Central memory CD4-positive, alpha-beta T cell (primary cell): ENCODE results near the gene RIPK1.
"Not testable (repeated sequence)": the region's sequence is repeated elsewhere in the genome, so short reads cannot be mapped to it uniquely, and the experiment has no call there.

Experiments
- DNase-seq: peaks from one replicate; pipeline ENCODE4 v3.0.0; 2022

The RIPK1 gene

DNA sequence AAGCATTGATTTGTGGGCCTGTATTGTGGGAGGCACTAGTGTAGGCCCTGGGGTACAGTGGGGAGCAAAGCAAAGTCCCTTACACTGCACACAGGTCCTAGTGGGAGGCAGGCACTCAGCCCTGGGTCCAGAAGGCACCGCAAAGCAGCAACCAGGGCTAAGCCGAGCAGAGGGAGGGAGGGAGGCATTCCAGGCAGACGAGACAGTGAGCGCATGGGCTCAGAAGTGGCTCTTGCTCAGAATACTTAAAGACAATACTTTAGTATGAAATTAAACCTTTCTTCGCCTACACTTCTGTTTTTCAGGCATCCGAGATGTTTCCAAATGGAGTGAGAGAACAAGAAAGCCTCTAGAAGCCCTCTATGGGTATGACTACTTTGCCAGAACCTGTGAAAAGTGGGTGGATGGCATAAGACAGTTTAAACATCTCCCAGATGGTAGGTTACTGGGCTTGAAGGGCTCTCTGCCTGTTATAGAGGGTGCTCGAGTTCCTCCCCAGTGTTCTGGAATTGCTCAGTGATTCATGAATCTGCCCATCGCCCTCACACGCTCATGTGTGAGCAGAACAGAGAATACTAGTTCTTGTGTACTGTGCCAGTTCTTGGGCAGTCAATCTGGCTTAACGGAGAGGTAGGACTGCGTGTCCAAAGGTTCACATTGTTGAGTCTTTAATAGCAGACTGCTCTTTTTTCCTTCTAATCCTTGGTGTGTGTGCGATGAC, 68.9 kb downstream of the RIPK1 start:
- DNase-seq = no peak

GRCh38 chr6:3137873-3138272, 69.6 kb downstream of the RIPK1 start:
- DNase-seq = not testable (repeated sequence)

DNA sequence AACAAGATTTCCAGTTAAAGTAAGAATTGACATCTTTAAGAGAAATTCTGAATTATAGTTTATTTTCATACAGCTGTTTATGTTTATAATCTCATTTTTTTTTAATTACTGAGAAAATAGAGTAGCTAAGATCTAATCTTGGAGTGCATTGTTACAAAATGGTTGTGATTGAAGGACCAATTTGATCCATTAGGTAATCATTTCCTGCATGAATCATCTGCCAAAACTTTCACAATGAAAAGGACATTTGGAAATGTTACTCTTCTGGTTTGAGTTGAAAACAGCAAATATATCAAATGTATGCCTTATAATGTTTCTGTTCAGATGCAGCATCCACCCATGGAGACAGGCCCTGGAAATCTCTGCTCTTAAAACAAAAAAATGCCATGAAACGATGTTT, 70.0 kb downstream of the RIPK1 start:
- no peak for DNase-seq

- no peak for DNase-seq
These were observed 71.0 kb downstream of the RIPK1 start for GRCh38 chr6:3139090-3139903.

DNA sequence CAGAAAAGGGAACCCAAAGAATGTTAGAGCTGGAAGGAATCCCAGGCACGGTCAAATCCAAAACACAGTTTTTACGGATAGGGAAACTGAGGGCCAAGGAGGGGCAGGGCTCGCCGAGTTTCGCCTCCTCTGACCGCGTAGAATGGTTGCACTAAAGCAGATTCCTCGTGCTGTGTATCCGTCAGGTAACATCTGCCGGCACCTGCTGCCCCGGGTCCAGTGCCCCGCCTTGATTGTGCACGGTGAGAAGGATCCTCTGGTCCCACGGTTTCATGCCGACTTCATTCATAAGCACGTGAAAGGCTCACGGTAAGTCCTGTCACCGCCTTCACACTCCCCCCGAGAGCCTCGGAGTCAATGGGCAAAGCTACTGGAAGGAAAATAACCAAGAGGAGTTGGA, 71.9 kb downstream of the RIPK1 start:
- DNase-seq = no peak

DNA sequence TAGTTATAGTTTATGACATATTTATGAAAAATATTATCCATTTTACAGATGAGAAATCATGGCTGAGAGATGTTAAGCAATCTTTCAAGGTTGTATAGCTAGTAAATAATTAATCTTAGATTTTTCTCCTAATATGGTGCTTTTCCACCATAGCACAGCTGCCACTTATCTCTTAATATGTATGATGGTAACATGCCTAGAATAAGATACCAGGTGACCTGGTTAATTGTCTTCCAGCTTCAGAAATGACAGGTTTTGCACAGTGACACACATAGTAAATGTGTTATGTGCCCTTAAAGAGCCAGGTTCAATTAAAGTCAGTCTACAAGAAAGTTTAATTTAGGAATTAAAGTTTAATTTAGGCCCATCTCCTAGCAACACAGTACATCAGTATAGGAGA, 74.2 kb downstream of the RIPK1 start:
- DNase-seq = no peak

- no peak for DNase-seq
These were observed 74.9 kb downstream of the RIPK1 start for GRCh38 chr6:3143158-3143557.

DNA sequence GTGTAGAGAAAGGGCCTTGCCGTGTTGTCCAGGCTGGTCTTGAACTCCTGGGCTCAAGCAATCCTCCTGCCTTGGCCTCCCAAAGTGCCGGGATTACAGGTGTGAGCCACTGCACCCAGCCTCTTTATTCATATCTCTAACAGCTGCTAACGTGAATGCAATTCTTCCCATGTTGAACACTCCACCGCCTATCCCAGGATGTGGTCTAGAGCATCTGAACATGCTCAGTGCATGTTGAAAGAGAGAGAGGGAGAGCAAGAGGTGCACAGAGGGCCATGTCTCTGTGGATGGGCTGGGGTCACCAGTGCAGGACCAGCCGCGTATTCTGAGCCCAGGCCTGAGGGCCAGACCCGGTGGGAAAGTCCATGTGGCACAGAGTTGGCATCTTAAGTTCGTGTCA, 76.3 kb downstream of the RIPK1 start:
- no peak for DNase-seq

- DNase-seq = no peak
These were observed 79.8 kb downstream of the RIPK1 start for GRCh38 chr6:3147914-3148757.

- no peak for DNase-seq
These were observed 83.4 kb downstream of the RIPK1 start for GRCh38 chr6:3151691-3152090.

DNA sequence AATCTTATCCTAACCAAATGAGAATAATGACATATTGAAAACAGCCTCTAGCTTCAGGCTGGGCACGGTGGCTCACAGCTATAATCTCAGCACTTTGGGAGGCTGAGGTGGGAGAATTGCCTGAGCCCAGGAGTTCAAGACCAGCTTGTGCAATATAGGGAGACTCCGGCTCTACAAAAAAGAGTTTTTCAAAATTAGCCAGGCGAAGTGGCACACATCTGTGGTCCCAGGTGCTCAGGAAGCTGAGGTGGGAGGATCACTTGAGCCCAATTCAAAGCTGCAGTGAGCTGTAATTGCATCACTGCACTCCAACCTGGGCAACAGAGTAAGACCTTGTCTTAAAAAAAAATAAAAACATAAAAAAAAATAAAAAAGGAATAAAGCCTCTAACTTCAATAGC, 84.4 kb downstream of the RIPK1 start:
- DNase-seq = no peak

- DNase-seq = not testable (repeated sequence)
These were observed 87.1 kb downstream of the RIPK1 start for GRCh38 chr6:3155416-3155815.

DNA sequence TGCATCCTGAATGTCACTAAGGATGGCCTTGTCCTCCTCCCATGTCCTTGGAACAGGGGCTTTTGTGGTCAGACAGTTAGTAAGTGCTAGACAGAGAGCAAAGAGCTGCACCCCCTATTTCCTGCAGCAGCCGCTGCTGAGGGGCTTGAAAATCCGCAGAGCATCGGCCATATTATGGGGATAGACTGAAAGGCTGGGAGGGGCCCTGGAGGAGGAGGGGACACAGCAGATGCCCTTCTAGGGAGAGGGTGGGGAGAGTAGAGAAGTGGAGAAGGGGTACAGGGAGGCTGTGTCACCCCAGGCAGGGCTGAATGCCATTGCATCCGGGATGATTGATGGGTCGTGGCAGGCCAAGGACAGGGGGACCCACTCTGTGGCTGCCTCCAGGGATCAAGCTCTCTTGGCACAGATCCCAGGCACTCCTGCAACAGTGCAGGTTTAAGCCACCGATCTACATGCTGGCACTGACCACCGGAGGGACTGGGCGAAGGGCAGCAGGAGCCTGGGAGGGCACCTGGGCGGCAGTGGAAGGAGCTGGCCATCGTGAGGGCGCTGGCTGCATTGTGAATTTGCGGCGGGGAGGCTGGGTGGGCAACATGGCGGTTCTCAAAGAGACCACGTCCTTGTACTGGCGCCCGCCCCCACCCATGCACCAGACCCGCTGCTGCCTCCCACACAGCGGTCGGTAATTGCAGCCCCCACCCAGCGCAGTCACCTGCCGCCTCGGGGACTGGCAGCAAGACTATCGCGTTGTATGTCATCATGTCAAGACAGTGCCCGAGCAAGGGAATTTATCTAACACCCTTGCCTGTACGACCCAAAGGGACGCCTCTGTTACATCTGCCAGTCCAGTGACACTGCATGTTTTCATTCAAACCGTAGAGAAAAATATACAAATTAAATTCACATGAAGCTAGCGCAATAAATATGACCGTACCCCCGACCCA, 88.2 kb downstream of the RIPK1 start:
- peak; percentile 17 for DNase-seq

GRCh38 chr6:3157131-3157933, 89.0 kb downstream of the RIPK1 start, which contains the start of gene TUBB2A:
Gene TUBB2A (minus strand): TSS chr6:3157544. CDS start chr6:3157463, 81 bp downstream.
- DNase-seq = peak; percentile 90

GRCh38 chr6:3159805-3160781, 91.8 kb downstream of the RIPK1 start:
- peak; percentile 76 for DNase-seq

DNA sequence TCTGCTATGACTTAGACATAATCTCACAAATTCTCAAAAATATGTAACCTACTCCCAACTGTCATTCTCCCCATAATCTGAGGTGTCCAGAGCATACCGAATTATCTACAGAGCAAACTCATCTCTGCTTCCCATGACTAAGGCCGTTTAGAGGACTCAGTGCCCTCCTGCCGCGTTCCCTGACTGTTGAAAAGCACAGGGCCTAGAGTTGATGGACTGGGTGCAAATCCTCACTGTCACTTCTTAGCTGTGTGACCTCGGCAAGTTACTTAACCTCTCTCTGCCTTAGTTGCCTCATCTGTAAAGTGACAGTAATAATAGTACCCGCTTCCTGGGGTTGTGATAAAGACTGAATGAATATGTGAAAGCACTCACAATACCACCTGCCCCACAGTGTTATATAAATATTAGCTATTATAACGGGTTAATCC, 93.8 kb downstream of the RIPK1 start:
- DNase-seq = no peak

- peak; percentile 44 for DNase-seq
These were observed 94.4 kb downstream of the RIPK1 start for GRCh38 chr6:3162565-3163247.

DNA sequence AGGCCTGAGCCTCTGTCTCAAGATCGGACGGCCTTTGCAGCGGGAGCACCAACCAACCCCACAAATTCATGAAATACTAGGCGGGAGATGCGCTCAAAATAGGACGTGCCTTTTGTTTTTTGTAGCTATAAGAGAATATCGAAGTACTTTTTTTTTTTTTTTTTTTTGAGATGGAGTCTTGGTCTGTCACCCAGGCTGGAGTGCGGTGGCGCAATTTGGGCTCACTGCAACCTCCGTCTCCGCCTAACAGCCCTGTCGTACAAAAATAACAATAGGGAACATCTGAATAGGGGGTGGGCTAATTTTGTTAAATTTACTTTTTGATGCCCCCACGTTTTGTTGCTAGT, 94.9 kb downstream of the RIPK1 start:
- DNase-seq = no peak

DNA sequence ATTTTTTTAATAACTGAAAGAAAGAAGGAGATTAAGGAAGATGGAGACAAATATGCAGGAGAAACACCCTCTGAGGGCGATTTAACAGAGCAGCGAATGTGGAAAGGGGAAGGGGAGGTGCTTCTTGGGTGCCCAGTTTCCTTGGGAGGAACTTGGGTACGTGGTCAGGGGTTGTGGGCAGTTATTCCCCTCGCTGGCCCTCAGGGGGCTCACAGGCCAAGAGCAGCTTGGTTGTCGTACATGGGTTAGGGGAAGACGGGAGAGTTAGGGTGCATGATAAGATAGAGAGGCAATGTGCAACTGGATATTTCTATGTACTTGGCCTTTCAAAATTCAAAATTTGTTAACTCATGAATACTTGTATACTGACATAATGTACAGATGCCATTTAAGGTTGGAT, 96.1 kb downstream of the RIPK1 start:
- no peak for DNase-seq
